ENCODE data around the gene DACT1. TPM values are rescaled to one million over a fixed set of nuclear protein-coding genes. Genes with fewer than 3 reads are reported as not detected.

DACT1 gene, protein sequence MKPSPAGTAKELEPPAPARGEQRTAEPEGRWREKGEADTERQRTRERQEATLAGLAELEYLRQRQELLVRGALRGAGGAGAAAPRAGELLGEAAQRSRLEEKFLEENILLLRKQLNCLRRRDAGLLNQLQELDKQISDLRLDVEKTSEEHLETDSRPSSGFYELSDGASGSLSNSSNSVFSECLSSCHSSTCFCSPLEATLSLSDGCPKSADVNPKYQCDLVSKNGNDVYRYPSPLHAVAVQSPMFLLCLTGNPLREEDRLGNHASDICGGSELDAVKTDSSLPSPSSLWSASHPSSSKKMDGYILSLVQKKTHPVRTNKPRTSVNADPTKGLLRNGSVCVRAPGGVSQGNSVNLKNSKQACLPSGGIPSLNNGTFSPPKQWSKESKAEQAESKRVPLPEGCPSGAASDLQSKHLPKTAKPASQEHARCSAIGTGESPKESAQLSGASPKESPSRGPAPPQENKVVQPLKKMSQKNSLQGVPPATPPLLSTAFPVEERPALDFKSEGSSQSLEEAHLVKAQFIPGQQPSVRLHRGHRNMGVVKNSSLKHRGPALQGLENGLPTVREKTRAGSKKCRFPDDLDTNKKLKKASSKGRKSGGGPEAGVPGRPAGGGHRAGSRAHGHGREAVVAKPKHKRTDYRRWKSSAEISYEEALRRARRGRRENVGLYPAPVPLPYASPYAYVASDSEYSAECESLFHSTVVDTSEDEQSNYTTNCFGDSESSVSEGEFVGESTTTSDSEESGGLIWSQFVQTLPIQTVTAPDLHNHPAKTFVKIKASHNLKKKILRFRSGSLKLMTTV
- total RNA-seq (2013; cell fraction: nucleolus; rRNA removed), result 8.0 and 8.1 TPM in 2 replicates
- total RNA-seq (2014; rRNA removed) (0.87 and 1.1 TPM in 2 replicates), total RNA-seq (2014; rRNA removed; fragmentation: Illumina TruSeq; extraction: Trizol) (0.69 and 0.76 TPM in 2 replicates), total RNA-seq (2021) (1.3 TPM in 2 replicates), polyA plus RNA-seq (2011; rRNA removed) (2.3 and 2.9 TPM in 2 replicates), polyA plus RNA-seq (2014; fragmentation: Illumina TruSeq; extraction: Trizol) (1.1 and 2.3 TPM in 2 replicates), polyA plus RNA-seq (2014; fragmentation: Nextera tagmentation; extraction: Ambion mirVana) (under 1 TPM; 0.16 to 0.27 TPM), polyA plus RNA-seq (2014; rRNA removed) (0.90 and 1.1 TPM in 2 replicates), polyA plus RNA-seq (2016; fragmentation: Nextera tagmentation; extraction: Ambion mirVana) (under 1 TPM; 0.13 to 0.29 TPM), polyA minus RNA-seq (2011; rRNA and poly(A)+ RNA removed) (5.6 and 6.2 TPM in 2 replicates), Bru-seq, nascent RNA (percentile 81 among the genes with signal in this experiment), BruChase-seq, experiment 1, labeled RNA remaining after a 6-hour chase (percentile 67 among the genes with signal in this experiment), BruChase-seq, experiment 2, labeled RNA remaining after a 2-hour chase (percentile 77 among the genes with signal in this experiment)
- not detected for polyA plus RNA-seq (2011; ENCODE audit: low read depth)
- polyA plus RNA-seq (2011; cell fraction: cytosol; rRNA removed), result 3.7 and 4.5 TPM in 2 replicates
- 3.0 and 3.7 TPM in 2 replicates for polyA plus RNA-seq (2011; cell fraction: nucleus; rRNA removed)
- 0.27 and 0.36 TPM in 2 replicates for polyA plus RNA-seq (2012)
- 1.5 and 2.4 TPM in 2 replicates for polyA minus RNA-seq (2011; cell fraction: cytosol; rRNA and poly(A)+ RNA removed)
- polyA minus RNA-seq (2011; cell fraction: nucleus; rRNA and poly(A)+ RNA removed), result 1.7 TPM in 2 replicates
- long read RNA-seq, experiment 1, result 0 reads
- long read RNA-seq, experiment 2, result 0 reads

DNA sequence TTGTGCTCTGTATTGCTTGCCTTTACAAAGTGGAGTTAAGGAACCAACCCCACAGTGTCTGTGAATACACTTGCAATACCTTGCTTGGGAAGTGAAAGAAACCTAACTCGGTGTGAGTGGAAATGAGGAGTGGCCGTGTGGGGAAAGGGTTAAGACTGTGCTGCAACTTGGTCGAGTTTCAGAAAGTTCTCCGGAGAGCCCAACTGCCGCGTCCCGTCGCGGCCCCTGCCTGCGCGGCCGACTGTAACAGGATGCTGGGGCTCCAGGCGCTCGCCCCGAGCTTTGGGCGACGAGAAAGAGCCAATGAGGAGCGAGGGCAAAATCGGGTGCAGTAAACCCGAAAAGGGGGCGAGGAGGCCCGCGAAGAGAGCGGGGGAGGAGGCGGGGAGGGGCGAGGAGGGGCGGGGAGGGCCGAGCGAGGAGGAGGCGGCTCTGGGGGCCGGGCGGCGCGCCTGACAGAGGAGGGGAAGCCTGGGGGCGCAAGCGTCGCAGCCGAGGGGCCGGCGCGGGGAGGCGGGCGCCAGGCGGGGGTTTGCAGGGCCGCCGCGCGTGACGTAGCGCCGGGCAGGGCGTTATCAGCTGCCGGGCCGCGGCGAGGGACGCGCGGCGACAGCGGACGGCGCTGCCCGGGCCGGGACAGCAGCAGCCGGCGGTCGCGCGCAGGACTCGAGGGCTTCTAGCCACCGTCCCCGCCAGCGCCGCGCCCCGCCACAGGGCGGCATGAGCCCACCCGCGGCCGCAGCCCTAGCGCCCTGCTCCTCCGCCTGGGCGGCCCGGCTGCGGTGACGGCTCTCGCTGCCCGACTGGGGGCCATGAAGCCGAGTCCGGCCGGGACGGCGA, at the start of gene DACT1:
Gene DACT1, plus strand, starts transcription at position 572 of the 840 bp plus-strand sequence. Its CDS starts 241 bp downstream, at position 813.
- no TSS peak for BruUV-seq (replicated peaks)
- H3K9ac ChIP-seq (ENCODE audit: control insufficient read depth, insufficient read depth, low read length), result peak within 1 kb of the TSS; percentile 17; the same call in 1 of the 2 replicates
- in situ Hi-C loops (cut with MboI), result no loop called here
- peak; percentile 87 for TF ChIP-seq GATAD2B (conservative IDR thresholded peaks at IDR 0.05; ENCODE audit: low read depth)
- TF ChIP-seq HSF1 (IDR thresholded peaks at IDR 0.05; ENCODE audit: low read depth, low read length), result no peak
- no peak for TF ChIP-seq SUPT20H (IDR thresholded peaks at IDR 0.05; ENCODE audit: borderline replicate concordance, control insufficient read depth, low read depth, low read length)
- TF ChIP-seq NR2F1 (conservative IDR thresholded peaks at IDR 0.05), result peak; percentile 32; the same call in 1 of the 2 replicates
- no peak for TF ChIP-seq NR2C2 (IDR thresholded peaks at IDR 0.05; ENCODE audit: borderline replicate concordance, control insufficient read depth, insufficient read length, low read depth)
- no peak for TF ChIP-seq RBBP5 (conservative IDR thresholded peaks at IDR 0.05)
- TF ChIP-seq JUNB (IDR thresholded peaks at IDR 0.05), result no peak
- TF ChIP-seq CTCF (IDR thresholded peaks at IDR 0.05 in 2 of 3, conservative IDR thresholded peaks at IDR 0.05 in 1 of 3; ENCODE audit: control insufficient read depth in 2 of 3, extremely low read depth in 1 of 3, insufficient read depth in 1 of 3, low read depth in 3 of 3, low read length in 3 of 3), result no peak
- TF ChIP-seq BHLHE40 (IDR thresholded peaks at IDR 0.05; ENCODE audit: borderline replicate concordance in 1 of 2, low read depth in 2 of 2, low read length in 1 of 2), result peak in 1 of 2 experiments; percentile 72; a peak in 2 of 4 replicates

More for the DNA sequence above, at the start of gene DACT1:
- H3K9me3 ChIP-seq (replicated peaks; ENCODE audit: control insufficient read depth, insufficient read depth, low read length), result no peaks in the 10 kb centered on the region
- H3K27ac ChIP-seq (ENCODE audit: control insufficient read depth, insufficient read depth), result no peak within 1 kb of the TSS
- peak within 1 kb of the TSS; percentile 56; the same call in 1 of the 2 replicates for H3K4me3 ChIP-seq
- ChIA-PET CTCF (interaction anchor here (0.9 to 8.9 kb wide), 13 partner anchors 27 to 647 kb away, joined by 3 to 95 read pairs (median 4); no protein-coding TSS in a partner anchor), SMC1A (ENCODE audit: uncharacterized antibody, unreplicated experiment) (interaction anchor here (0.8 to 10.7 kb wide), 19 partner anchors 63 to 424 kb away, joined by 3 to 150 read pairs (median 5); no protein-coding TSS in a partner anchor), POLR2A (interaction anchor here (0.5 kb wide), 1 partner anchor 102 kb away, joined by 4 read pairs; no protein-coding TSS in a partner anchor), RAD21 (ENCODE audit: unreplicated experiment) (interaction anchor here (0.6 to 6.8 kb wide), 15 partner anchors 8 to 735 kb away, joined by 3 to 106 read pairs (median 6); no protein-coding TSS in a partner anchor)
- ATAC-seq (peak; percentile 63), FAIRE-seq (no peak), DNase-seq (ENCODE audit: low read depth, low spot score) (no peak)
- peak within 1 kb of the TSS; percentile 74 for H2AFZ ChIP-seq (ENCODE audit: control insufficient read depth, low read depth, low read length)
- intact Hi-C loops (cut with micrococcal nuclease; ENCODE audit: unreplicated experiment), result loop anchor here (1.0 to 5.0 kb wide), 3 partner anchors 75 to 487 kb away; no protein-coding TSS in a partner anchor
- no peaks in the 10 kb centered on the region for H3K79me2 ChIP-seq (ENCODE audit: control insufficient read depth, insufficient read depth, low read length)
- peaks cover 0 to 8% of the 10 kb centered on the region in 2 experiments; a peak in 2 of 4 replicates for H3K27me3 ChIP-seq (replicated peaks in 1 of 2; ENCODE audit: control insufficient read depth in 2 of 2, insufficient read depth in 2 of 2, low read length in 1 of 2)
- no peaks in the 10 kb centered on the region for H4K20me1 ChIP-seq (ENCODE audit: control insufficient read depth, insufficient read depth)
- peak within 1 kb of the TSS; percentile 86 for H3K4me2 ChIP-seq (ENCODE audit: control insufficient read depth, insufficient read depth)
- peaks cover 9% of the 10 kb centered on the region for H3K4me1 ChIP-seq (ENCODE audit: control insufficient read depth, insufficient read depth, low read length)
- 0% methylated on average over 49 of the region's 94 CpGs for WGBS (ENCODE audit: insufficient coverage, insufficient replicate concordance, low lambda C conversion rate, missing lambda C conversion rate)
- H3K36me3 ChIP-seq (ENCODE audit: control insufficient read depth in 2 of 2, insufficient read depth in 2 of 2, low read length in 1 of 2), result no peaks in the 10 kb centered on the region
